ENCODE data around the gene NEK8.
"Not testable (repeated sequence)": the region's sequence is repeated elsewhere in the genome, so short reads cannot be mapped to it uniquely, and the experiment has no call there.

The NEK8 gene

GRCh38 chr17:28718333-28719020 lies 10.1 kb upstream of the NEK8 start:
- Histone ChIP-seq H3K4me2 (ENCODE audit: low read length) (peak overlapping the region; percentile 74; the same call in 1 of the 2 replicates), H3K27ac (ENCODE audit: low read depth, low read length, poor library complexity, severe bottlenecking) (no peak overlapping the region), H3K79me2 (ENCODE audit: insufficient read depth, low read length) (peaks cover 18% of the 10 kb centered on the region), H3K9ac (ENCODE audit: low read length) (no peak overlapping the region), H3K36me3 (ENCODE audit: insufficient read depth, low read length) (peaks cover 35% of the 10 kb centered on the region), H3F3A (ENCODE audit: insufficient read depth, low read length) (peaks cover 9% of the 10 kb centered on the region; the same call in 1 of the 2 replicates), H3K27me3 (ENCODE audit: insufficient read depth, low read length) (no peaks in the 10 kb centered on the region), H3K4me1 (ENCODE audit: insufficient read depth, low read length, severe bottlenecking) (peaks cover 45% of the 10 kb centered on the region), H3K9me2 (ENCODE audit: low read depth, low read length) (no peaks in the 10 kb centered on the region), H3K9me3 (ENCODE audit: low read length) (no peaks in the 10 kb centered on the region), H4K20me1 (ENCODE audit: insufficient read depth, low read length) (no peaks in the 10 kb centered on the region), H2AFZ (ENCODE audit: low read length) (no peak overlapping the region), H3K4me3 (ENCODE audit: low read depth, low read length, poor library complexity, severe bottlenecking) (no peak overlapping the region)
- TF ChIP-seq, protein P1, sequence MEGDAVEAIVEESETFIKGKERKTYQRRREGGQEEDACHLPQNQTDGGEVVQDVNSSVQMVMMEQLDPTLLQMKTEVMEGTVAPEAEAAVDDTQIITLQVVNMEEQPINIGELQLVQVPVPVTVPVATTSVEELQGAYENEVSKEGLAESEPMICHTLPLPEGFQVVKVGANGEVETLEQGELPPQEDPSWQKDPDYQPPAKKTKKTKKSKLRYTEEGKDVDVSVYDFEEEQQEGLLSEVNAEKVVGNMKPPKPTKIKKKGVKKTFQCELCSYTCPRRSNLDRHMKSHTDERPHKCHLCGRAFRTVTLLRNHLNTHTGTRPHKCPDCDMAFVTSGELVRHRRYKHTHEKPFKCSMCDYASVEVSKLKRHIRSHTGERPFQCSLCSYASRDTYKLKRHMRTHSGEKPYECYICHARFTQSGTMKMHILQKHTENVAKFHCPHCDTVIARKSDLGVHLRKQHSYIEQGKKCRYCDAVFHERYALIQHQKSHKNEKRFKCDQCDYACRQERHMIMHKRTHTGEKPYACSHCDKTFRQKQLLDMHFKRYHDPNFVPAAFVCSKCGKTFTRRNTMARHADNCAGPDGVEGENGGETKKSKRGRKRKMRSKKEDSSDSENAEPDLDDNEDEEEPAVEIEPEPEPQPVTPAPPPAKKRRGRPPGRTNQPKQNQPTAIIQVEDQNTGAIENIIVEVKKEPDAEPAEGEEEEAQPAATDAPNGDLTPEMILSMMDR (IDR thresholded peaks at IDR 0.05; ENCODE audit: low read length), result no peak
- no peak for TF ChIP-seq EZH2 (IDR thresholded peaks at IDR 0.05; ENCODE audit: borderline replicate concordance, low read length)

- Histone ChIP-seq H3K79me2 (ENCODE audit: insufficient read depth, low read length) (peaks cover 18% of the 10 kb centered on the region), H3K27me3 (ENCODE audit: insufficient read depth, low read length) (no peaks in the 10 kb centered on the region), H3K9ac (ENCODE audit: low read length) (peak overlapping the region; percentile 98), H3K27ac (ENCODE audit: low read depth, low read length, poor library complexity, severe bottlenecking) (no peak overlapping the region), H3K4me1 (ENCODE audit: insufficient read depth, low read length, severe bottlenecking) (peaks cover 47% of the 10 kb centered on the region), H3K4me3 (ENCODE audit: low read depth, low read length, poor library complexity, severe bottlenecking) (peak overlapping the region; percentile 97), H3K36me3 (ENCODE audit: insufficient read depth, low read length) (peaks cover 41% of the 10 kb centered on the region), H3K4me2 (ENCODE audit: low read length) (peak overlapping the region; percentile 74), H3K9me3 (ENCODE audit: low read length) (no peaks in the 10 kb centered on the region), H2AFZ (ENCODE audit: low read length) (no peak overlapping the region), H3K9me2 (ENCODE audit: low read depth, low read length) (no peaks in the 10 kb centered on the region), H3F3A (ENCODE audit: insufficient read depth, low read length) (peaks cover 10% of the 10 kb centered on the region), H4K20me1 (ENCODE audit: insufficient read depth, low read length) (no peaks in the 10 kb centered on the region)
- no peak for TF ChIP-seq EZH2 (IDR thresholded peaks at IDR 0.05; ENCODE audit: borderline replicate concordance, low read length)
- TF ChIP-seq, protein P1 (IDR thresholded peaks at IDR 0.05; ENCODE audit: low read length), result no peak
Observed at GRCh38 chr17:28719021-28719433, 9.6 kb upstream of the NEK8 start.

- no peak overlapping the region for H2AFZ ChIP-seq (ENCODE audit: low read length)
- peaks cover 54% of the 10 kb centered on the region for H3K36me3 ChIP-seq (ENCODE audit: insufficient read depth, low read length)
- peaks cover 61% of the 10 kb centered on the region for H3K4me1 ChIP-seq (ENCODE audit: insufficient read depth, low read length, severe bottlenecking)
Observed at GRCh38 chr17:28720247-28720996, 8.2 kb upstream of the NEK8 start.

GRCh38 chr17:28720997-28721329 lies 7.6 kb upstream of the NEK8 start:
- not testable (repeated sequence) for H3K27me3 ChIP-seq (ENCODE audit: insufficient read depth, low read length); H4K20me1 ChIP-seq (ENCODE audit: insufficient read depth, low read length); H3K9me3 ChIP-seq (ENCODE audit: low read length); H2AFZ ChIP-seq (ENCODE audit: low read length); H3K9me2 ChIP-seq (ENCODE audit: low read depth, low read length)
- H3K9ac ChIP-seq (ENCODE audit: low read length), result peak overlapping the region; percentile 98
- peak overlapping the region; percentile 94 for H3K4me2 ChIP-seq (ENCODE audit: low read length)
- H3K79me2 ChIP-seq (ENCODE audit: insufficient read depth, low read length), result peaks cover 18% of the 10 kb centered on the region
- peak overlapping the region; percentile 91 for H3K27ac ChIP-seq (ENCODE audit: low read depth, low read length, poor library complexity, severe bottlenecking)
- peaks cover 20% of the 10 kb centered on the region for H3F3A ChIP-seq (ENCODE audit: insufficient read depth, low read length)
- peaks cover 66% of the 10 kb centered on the region for H3K4me1 ChIP-seq (ENCODE audit: insufficient read depth, low read length, severe bottlenecking)
- H3K4me3 ChIP-seq (ENCODE audit: low read depth, low read length, poor library complexity, severe bottlenecking), result peak overlapping the region; percentile 97
- peaks cover 56% of the 10 kb centered on the region for H3K36me3 ChIP-seq (ENCODE audit: insufficient read depth, low read length)

More at GRCh38 chr17:28720247-28720996, 8.2 kb upstream of the NEK8 start:
- H3K9me3 ChIP-seq (ENCODE audit: low read length), result no peaks in the 10 kb centered on the region
- H3K4me3 ChIP-seq (ENCODE audit: low read depth, low read length, poor library complexity, severe bottlenecking), result peak overlapping the region; percentile 97
- H3K79me2 ChIP-seq (ENCODE audit: insufficient read depth, low read length), result peaks cover 18% of the 10 kb centered on the region
- H3K9ac ChIP-seq (ENCODE audit: low read length), result peak overlapping the region; percentile 98
- no peaks in the 10 kb centered on the region for H4K20me1 ChIP-seq (ENCODE audit: insufficient read depth, low read length)
- peak overlapping the region; percentile 91 for H3K27ac ChIP-seq (ENCODE audit: low read depth, low read length, poor library complexity, severe bottlenecking)
- H3K4me2 ChIP-seq (ENCODE audit: low read length), result peak overlapping the region; percentile 94
- no peaks in the 10 kb centered on the region for H3K9me2 ChIP-seq (ENCODE audit: low read depth, low read length)
- H3F3A ChIP-seq (ENCODE audit: insufficient read depth, low read length), result peaks cover 20% of the 10 kb centered on the region
- TF ChIP-seq, protein P1 (IDR thresholded peaks at IDR 0.05; ENCODE audit: low read length), result peak; percentile 26; the same call in 1 of the 2 replicates
- TF ChIP-seq EZH2 (IDR thresholded peaks at IDR 0.05; ENCODE audit: borderline replicate concordance, low read length), result no peak
- H3K27me3 ChIP-seq (ENCODE audit: insufficient read depth, low read length), result no peaks in the 10 kb centered on the region

All from OCI-LY1 (cell line).